A673 (cell line): ENCODE data around the gene CP. TPM values are rescaled to one million over a fixed set of nuclear protein-coding genes. Genes with fewer than 3 reads are reported as not detected.

ENCODE experiments used
- BruUV-seq: library from RNA; stranded (reverse); fragments of 400-500 nt; replicated peaks from 2 replicates; lab custom pipeline; 2021; lab: Mats Ljungman, UMichigan
- CTCF ChIA-PET: fragments of 300-600 bp; sonication (Branson Sonifier 250); formaldehyde crosslinking; loops from one replicate; lab custom pipeline; 2022; ENCODE audit warnings: antibody characterized with exemption; lab: Charles Lee
- POLR2A ChIA-PET: fragments of 300-600 bp; sonication (Branson Sonifier 250); formaldehyde crosslinking; loops from one replicate; lab custom pipeline; 2022; ENCODE audit warnings: antibody characterized with exemption; ENCODE audit not compliant: low non-redundant PET; lab: Charles Lee
- DNase-seq: peaks from one replicate; pipeline ENCODE4 v3.0.0-alpha.2; 2015; ENCODE audit warnings: low spot score
- H3K27ac ChIP-seq: fragments of 200-600 bp; sonication (generic); 2 replicates; pipeline ENCODE4 v1.5.1; 2016; ENCODE audit warnings: mixed run types, low read depth, mild to moderate bottlenecking, mixed read lengths, antibody characterized with exemption, low read length; ENCODE audit not compliant: poor library complexity, severe bottlenecking
- H3K27me3 ChIP-seq: fragments of 200-600 bp; sonication (generic); replicated peaks from 2 replicates; pipeline ENCODE4 v1.6.1; 2017; ENCODE audit warnings: mixed run types, low read depth, mild to moderate bottlenecking, mixed read lengths, antibody characterized with exemption, low read length; ENCODE audit not compliant: insufficient read depth, poor library complexity
- H3K36me3 ChIP-seq: fragments of 200-600 bp; sonication (generic); 2 replicates; pipeline ENCODE4 v1.6.1; 2016; ENCODE audit warnings: mixed run types, mild to moderate bottlenecking, mixed read lengths, antibody characterized with exemption, low read length; ENCODE audit not compliant: insufficient read depth, poor library complexity, severe bottlenecking
- H3K4me1 ChIP-seq: fragments of 200-600 bp; sonication (generic); 2 replicates; pipeline ENCODE4 v1.6.1; 2017; ENCODE audit warnings: mixed run types, mild to moderate bottlenecking, mixed read lengths, antibody characterized with exemption, low read length; ENCODE audit not compliant: insufficient read depth, poor library complexity, severe bottlenecking
- H3K4me3 ChIP-seq: fragments of 200-600 bp; sonication (generic); 2 replicates; pipeline ENCODE4 v1.5.1; 2016; ENCODE audit warnings: low read depth, mixed run types, mild to moderate bottlenecking, mixed read lengths, low read length; ENCODE audit not compliant: poor library complexity, severe bottlenecking
- H3K9me3 ChIP-seq: fragments of 200-600 bp; sonication (generic); 2 replicates; pipeline ENCODE4 v1.6.1; 2016; ENCODE audit warnings: mixed run types, low read depth, mild to moderate bottlenecking, mixed read lengths, antibody characterized with exemption, low read length; ENCODE audit not compliant: poor library complexity, severe bottlenecking
- EZH2 ChIP-seq: fragments of 200-600 bp; sonication (generic); IDR thresholded peaks from 2 replicates; pipeline ENCODE4 v1.6.1; 2017; ENCODE audit warnings: borderline replicate concordance, low read depth, mild to moderate bottlenecking, mixed read lengths, antibody characterized with exemption, low read length; ENCODE audit not compliant: poor library complexity, severe bottlenecking
- intact Hi-C: fragments of 100-400 bp; cut with micrococcal nuclease; formaldehyde crosslinking; loops from one replicate; pipeline ENCODE4 v1.10.0; 2022; ENCODE audit not compliant: unreplicated experiment
- total RNA-seq: library from RNA; stranded (reverse); gene quantifications from 2 replicates; pipeline ENCODE4 v1.2.3, GENCODE V29; 2021
- TF ChIP-seq, protein P1 (sequence below): fragments of 300-800, 200-600 bp; sonication (generic); conservative IDR thresholded peaks from 2 replicates; pipeline ENCODE4 v1.5.1; 2017; ENCODE audit warnings: low read depth, mild to moderate bottlenecking, antibody characterized with exemption, low read length, moderate library complexity, mixed read lengths

Gene CP
- total RNA-seq, 1 experiment from 2014 or later, result not detected

- Histone ChIP-seq H3K4me3 (no peak overlapping the region), H3K9me3 (no peaks in the 10 kb centered on the region), H3K27me3 (no peaks in the 10 kb centered on the region), H3K27ac (no peak overlapping the region), H3K4me1 (no peaks in the 10 kb centered on the region), H3K36me3 (no peaks in the 10 kb centered on the region)
- CTCF ChIA-PET, result no interaction called here
- POLR2A ChIA-PET, result no interaction called here
- TF ChIP-seq, protein P1, sequence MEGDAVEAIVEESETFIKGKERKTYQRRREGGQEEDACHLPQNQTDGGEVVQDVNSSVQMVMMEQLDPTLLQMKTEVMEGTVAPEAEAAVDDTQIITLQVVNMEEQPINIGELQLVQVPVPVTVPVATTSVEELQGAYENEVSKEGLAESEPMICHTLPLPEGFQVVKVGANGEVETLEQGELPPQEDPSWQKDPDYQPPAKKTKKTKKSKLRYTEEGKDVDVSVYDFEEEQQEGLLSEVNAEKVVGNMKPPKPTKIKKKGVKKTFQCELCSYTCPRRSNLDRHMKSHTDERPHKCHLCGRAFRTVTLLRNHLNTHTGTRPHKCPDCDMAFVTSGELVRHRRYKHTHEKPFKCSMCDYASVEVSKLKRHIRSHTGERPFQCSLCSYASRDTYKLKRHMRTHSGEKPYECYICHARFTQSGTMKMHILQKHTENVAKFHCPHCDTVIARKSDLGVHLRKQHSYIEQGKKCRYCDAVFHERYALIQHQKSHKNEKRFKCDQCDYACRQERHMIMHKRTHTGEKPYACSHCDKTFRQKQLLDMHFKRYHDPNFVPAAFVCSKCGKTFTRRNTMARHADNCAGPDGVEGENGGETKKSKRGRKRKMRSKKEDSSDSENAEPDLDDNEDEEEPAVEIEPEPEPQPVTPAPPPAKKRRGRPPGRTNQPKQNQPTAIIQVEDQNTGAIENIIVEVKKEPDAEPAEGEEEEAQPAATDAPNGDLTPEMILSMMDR, result no peak
- no peak for TF ChIP-seq EZH2
- DNase-seq, result no peak
- intact Hi-C loops, result no loop called here
- BruUV-seq, result no TSS peak
Observed at GRCh38 chr3:149179220-149179619, 42.4 kb downstream of the CP start.

GRCh38 chr3:149177122-149177521 is 44.5 kb downstream of the CP start:
- Histone ChIP-seq H3K27me3 (no peaks in the 10 kb centered on the region), H3K4me1 (no peaks in the 10 kb centered on the region), H3K36me3 (no peaks in the 10 kb centered on the region), H3K27ac (no peak overlapping the region), H3K9me3 (no peaks in the 10 kb centered on the region), H3K4me3 (no peak overlapping the region)
- ChIA-PET CTCF (no interaction called here), POLR2A (no interaction called here)
- BruUV-seq, result no TSS peak
- TF ChIP-seq EZH2, result no peak
- TF ChIP-seq, protein P1, result no peak
- no peak for DNase-seq
- intact Hi-C loops, result no loop called here

DNA sequence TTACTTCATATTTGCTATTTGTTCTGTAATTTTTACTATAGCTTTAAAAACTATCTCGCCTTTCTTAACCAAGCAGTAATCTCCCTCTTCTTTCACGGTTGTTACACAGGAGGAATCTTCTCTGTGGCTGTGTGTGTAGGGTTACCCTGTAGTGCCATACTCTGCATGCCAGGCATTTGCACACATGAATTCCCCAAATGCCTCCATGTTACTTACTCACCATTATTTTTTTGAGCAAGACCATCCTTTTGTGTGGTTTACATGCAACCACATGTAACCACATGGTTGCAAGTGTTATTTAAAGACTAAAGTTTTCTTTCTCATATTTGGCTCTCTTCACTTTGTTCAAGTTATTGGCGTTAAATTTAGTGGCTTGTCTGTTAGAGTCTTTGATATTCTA is 46.7 kb downstream of the CP start:
- CTCF ChIA-PET, result no interaction called here
- no peak for TF ChIP-seq EZH2
- TF ChIP-seq, protein P1, result no peak
- Histone ChIP-seq H3K27me3 (no peaks in the 10 kb centered on the region), H3K4me3 (no peak overlapping the region), H3K4me1 (no peaks in the 10 kb centered on the region), H3K9me3 (no peaks in the 10 kb centered on the region), H3K36me3 (no peaks in the 10 kb centered on the region), H3K27ac (no peak overlapping the region)
- POLR2A ChIA-PET, result no interaction called here
- BruUV-seq, result no TSS peak
- DNase-seq, result peak; percentile 10
- intact Hi-C loops, result no loop called here
